GM10248 (cell line): ENCODE results near the gene SLC24A3.

ENCODE experiments used
- CTCF ChIA-PET: fragments of 300-600 bp; sonication (Branson Sonifier 250); formaldehyde crosslinking; extraction: SDS; loops from one replicate; lab custom pipeline; 2021; ENCODE audit warnings: antibody characterized with exemption; lab: Yijun Ruan, JAX
- POLR2A ChIA-PET: fragments of 350-650 bp; sonication (Branson Sonifier 250); formaldehyde crosslinking; extraction: SDS; loops from one replicate; lab custom pipeline; 2020; ENCODE audit warnings: antibody characterized with exemption; lab: Yijun Ruan, JAX
- DNase-seq: peaks from one replicate; pipeline ENCODE4 v3.0.0; 2012; ENCODE audit errors: extremely low spot score
- TF ChIP-seq, protein P1 (sequence below): IDR thresholded peaks from 2 replicates; pipeline ENCODE4 v1.5.1; 2012; ENCODE audit warnings: mild to moderate bottlenecking, low read depth; ENCODE audit errors: extremely low read depth, missing control alignments, control extremely low read depth

SLC24A3 gene

DNA sequence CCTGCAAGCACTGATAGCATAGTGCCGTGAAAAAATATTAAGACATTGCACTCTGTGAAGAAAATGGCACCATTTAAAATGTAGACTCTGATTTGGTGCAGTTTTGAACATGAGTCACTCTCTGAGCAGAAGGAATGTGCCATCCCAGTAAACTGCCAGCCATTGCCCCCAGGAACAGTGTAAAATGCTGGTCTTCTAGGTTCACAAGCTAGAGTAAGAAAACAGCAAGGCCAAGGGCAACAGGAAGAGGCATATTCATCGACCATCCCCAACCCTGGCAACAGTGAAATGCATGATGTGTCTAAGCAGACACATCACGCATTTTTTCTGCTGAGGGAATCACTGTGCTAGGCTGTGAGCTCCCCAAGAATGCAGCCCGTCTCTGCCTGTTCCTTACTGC lies 382.5 kb downstream of the SLC24A3 start:
- TF ChIP-seq, protein P1, sequence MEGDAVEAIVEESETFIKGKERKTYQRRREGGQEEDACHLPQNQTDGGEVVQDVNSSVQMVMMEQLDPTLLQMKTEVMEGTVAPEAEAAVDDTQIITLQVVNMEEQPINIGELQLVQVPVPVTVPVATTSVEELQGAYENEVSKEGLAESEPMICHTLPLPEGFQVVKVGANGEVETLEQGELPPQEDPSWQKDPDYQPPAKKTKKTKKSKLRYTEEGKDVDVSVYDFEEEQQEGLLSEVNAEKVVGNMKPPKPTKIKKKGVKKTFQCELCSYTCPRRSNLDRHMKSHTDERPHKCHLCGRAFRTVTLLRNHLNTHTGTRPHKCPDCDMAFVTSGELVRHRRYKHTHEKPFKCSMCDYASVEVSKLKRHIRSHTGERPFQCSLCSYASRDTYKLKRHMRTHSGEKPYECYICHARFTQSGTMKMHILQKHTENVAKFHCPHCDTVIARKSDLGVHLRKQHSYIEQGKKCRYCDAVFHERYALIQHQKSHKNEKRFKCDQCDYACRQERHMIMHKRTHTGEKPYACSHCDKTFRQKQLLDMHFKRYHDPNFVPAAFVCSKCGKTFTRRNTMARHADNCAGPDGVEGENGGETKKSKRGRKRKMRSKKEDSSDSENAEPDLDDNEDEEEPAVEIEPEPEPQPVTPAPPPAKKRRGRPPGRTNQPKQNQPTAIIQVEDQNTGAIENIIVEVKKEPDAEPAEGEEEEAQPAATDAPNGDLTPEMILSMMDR, result no peak
- DNase-seq, result no peak
- CTCF ChIA-PET, result interaction anchor here (1.5 to 2.2 kb wide), 2 partner anchors 8 to 11 kb away, joined by 3 to 12 read pairs; no protein-coding TSS in a partner anchor
- POLR2A ChIA-PET, result no interaction called here

DNA sequence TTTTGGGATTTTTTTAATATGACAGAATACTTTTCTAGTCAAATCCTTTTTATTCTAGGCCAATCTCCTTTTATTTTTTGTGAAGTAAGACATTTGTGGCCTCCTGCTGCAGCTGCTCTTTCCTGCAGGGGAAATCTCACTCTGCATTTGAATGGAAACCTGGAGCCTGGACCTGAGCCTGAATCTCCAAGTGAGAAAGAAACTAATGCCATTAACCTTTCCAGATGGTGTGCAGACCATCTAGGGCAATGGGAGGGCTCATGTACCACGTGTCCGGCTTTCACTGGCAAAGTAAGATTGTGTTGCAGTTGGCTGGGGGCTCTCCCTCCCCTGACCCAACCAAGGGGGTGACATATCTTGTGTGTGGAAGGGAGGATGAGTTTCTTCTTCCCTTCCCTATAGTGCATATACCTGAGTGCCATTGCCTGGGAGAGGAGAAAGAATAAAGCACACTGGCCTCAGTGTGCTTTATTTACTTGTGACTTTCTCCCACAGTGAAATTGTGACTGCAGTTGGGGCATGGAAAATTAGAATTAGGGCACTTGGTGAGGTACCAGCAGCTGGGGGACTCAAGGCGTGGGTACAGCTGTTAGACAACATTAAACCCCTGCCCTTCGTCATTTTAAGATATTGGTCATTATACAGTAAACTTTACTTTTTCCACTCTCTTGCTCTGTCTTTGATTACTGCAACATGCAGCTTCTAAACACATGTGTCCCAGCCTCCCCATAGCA lies 385.8 kb downstream of the SLC24A3 start:
- DNase-seq, result no peak
- ChIA-PET CTCF (interaction anchor here (0.8 to 1.3 kb wide), 2 partner anchors 11 to 14 kb away, joined by 3 to 4 read pairs; no protein-coding TSS in a partner anchor), POLR2A (no interaction called here)
- TF ChIP-seq, protein P1, result no peak

DNA sequence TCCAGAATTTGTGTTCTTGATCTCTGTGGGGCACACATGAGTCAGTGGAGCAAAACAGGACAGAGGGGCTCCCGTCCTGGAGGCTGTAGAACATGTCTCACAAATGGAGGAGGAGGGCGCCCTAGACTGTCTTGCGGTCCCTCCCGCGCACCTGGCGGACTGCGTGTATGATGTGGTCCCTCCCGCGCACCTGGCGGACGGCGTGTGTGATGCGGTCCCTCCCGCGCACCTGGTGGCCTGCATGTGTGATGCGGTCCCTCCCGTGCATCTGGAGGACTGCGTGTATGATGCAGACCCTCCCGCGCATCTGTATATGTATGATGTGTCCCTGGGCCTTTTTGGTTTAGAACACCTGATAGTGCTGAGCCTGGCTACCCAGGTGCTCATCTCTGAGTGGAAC lies 386.8 kb downstream of the SLC24A3 start:
- CTCF ChIA-PET, result no interaction called here
- POLR2A ChIA-PET, result no interaction called here
- DNase-seq, result no peak
- TF ChIP-seq, protein P1, result no peak

DNA sequence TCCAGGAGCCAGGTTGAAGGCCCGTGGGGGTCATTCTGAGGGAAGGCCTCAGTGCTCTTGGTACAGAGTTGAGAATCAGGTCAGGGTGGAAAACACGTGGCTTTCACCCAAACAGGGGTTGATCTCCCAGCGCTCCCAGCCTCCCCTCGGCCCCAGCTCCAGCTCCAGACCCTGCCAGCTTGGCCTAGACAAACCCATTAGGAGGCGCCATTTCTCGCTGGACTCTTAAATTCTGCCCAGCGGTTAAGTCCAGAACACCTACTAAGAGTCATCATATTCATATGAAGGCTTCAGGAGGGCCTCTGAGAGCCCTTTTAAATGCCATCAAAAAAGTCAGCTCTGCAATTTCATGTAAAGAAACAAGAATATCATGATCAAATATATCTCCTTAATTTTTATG lies 387.6 kb downstream of the SLC24A3 start:
- no peak for DNase-seq
- POLR2A ChIA-PET, result no interaction called here
- TF ChIP-seq, protein P1, result no peak
- CTCF ChIA-PET, result interaction anchor here (0.6 kb wide), 1 partner anchor 16 kb away, joined by 3 read pairs; no protein-coding TSS in a partner anchor

DNA sequence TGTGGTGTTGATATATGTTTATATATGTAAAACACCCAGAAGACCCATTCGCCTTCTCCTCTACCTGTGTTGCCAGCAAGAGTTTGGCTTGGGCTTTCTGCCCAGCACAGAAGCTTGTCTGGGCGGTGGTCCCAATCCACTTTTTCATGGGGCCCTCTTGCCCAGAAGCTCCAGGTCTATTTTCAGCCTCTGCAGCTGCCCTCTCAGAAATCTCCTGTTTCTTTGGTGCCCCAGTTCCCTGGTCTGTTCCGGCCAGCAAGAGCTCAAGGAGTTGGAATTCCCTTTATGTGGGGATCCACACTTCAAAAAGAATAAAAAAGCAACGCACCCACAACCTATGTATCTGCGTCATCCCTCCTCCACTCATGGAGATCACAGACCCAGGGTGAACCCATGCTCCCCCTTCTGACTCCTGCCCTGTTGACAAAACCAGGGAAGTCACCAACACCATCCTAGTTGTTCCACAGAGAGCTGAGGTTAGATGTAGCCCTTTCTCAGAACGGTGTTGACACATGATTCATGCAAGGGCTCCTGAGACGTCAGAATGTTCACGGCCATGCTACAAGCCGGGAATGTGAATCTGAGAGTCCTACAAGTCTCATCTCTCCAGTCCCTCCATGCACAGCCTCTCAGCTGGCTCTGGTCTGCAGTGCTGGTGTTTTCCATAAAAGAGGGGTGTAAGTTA lies 388.8 kb downstream of the SLC24A3 start:
- CTCF ChIA-PET, result interaction anchor here (1.0 to 1.4 kb wide), 3 partner anchors 9 to 17 kb away, joined by 3 read pairs; no protein-coding TSS in a partner anchor
- no peak for DNase-seq
- TF ChIP-seq, protein P1, result no peak
- POLR2A ChIA-PET, result no interaction called here

DNA sequence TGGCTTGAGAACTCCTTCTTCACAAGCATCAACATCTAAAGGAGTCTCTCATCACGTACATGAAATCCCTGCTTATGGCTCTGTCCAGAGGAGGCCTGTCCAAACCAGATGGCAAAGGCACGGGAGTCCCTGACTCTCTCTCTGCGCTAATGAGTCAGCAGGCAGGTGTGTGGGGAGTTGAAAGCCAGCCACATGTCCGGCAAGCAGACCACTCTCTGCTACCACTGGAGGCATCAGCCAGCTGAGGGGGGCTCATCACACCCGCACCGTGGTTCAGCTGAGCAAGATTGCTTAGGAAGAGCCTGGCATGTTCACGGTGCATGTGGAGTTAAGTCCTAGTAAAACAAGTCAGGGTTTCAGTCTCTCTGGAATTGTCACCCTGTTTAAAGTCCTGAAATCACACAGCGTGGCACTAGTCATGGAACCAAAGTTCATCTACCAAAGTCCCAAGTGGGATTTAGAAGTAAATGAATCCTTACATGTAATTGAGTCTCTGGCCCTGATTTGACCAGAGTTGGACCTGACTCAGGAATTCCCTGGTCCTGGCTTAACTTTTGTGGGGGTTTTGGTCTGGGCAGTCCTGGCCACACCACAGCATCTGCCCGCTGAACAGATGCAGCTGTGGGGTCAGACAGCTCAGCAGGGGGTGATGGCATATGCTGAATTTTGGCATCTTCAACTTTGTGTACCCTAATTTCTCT lies 390.4 kb downstream of the SLC24A3 start:
- ChIA-PET CTCF (interaction anchor here (1.6 kb wide), 1 partner anchor 16 kb away, joined by 3 read pairs; no protein-coding TSS in a partner anchor), POLR2A (no interaction called here)
- DNase-seq, result no peak
- TF ChIP-seq, protein P1, result no peak
